ENCODE measurements around the gene KRT23.

Gene KRT23

GRCh38 chr17:40879026-40879425, 58.4 kb downstream of the KRT23 start:
- no peak overlapping the region for H3K4me3 ChIP-seq (ENCODE audit: low read length)
- no peak for TF ChIP-seq CTCF (conservative IDR thresholded peaks at IDR 0.05; ENCODE audit: low read depth, low read length)
- DNase-seq (ENCODE audit: low read depth), result no peak

GRCh38 chr17:40878044-40878443, 59.4 kb downstream of the KRT23 start:
- no peak for TF ChIP-seq CTCF (conservative IDR thresholded peaks at IDR 0.05; ENCODE audit: low read depth, low read length)

GRCh38 chr17:40873801-40874200, 63.6 kb downstream of the KRT23 start:
- H3K4me3 ChIP-seq (ENCODE audit: low read length), result no peak overlapping the region
- no peak for TF ChIP-seq CTCF (conservative IDR thresholded peaks at IDR 0.05; ENCODE audit: low read depth, low read length)
- DNase-seq (ENCODE audit: low read depth), result no peak

More at GRCh38 chr17:40878044-40878443, 59.4 kb downstream of the KRT23 start:
- H3K4me3 ChIP-seq (ENCODE audit: low read length), result no peak overlapping the region
- no peak for DNase-seq (ENCODE audit: low read depth)

GRCh38 chr17:40873255-40873654, 64.2 kb downstream of the KRT23 start:
- H3K4me3 ChIP-seq (ENCODE audit: low read length), result no peak overlapping the region
- TF ChIP-seq CTCF (conservative IDR thresholded peaks at IDR 0.05; ENCODE audit: low read depth, low read length), result no peak
- DNase-seq (ENCODE audit: low read depth), result no peak
